Activated naive CD4-positive, alpha-beta T cell treated with anti-CD3 and anti-CD28 coated beads, Interleukin-2, amount 50 U/mL, for 24 hours (primary cell): ENCODE measurements around the gene ZNF775.

Source experiments
- H3K27ac Mint-ChIP-seq: one replicate; pipeline ENCODE4 v1.8.0; 2021; ENCODE audit warnings: mild to moderate bottlenecking, mixed read lengths
- H3K27me3 Mint-ChIP-seq: one replicate; pipeline ENCODE4 v1.8.0; 2021; ENCODE audit warnings: mixed read lengths
- H3K36me3 Mint-ChIP-seq: one replicate; pipeline ENCODE4 v1.8.0; 2021; ENCODE audit warnings: mixed read lengths
- H3K4me1 Mint-ChIP-seq: one replicate; pipeline ENCODE4 v1.8.0; 2021; ENCODE audit warnings: mixed read lengths
- H3K4me3 Mint-ChIP-seq: one replicate; pipeline ENCODE4 v1.8.0; 2021; ENCODE audit warnings: mild to moderate bottlenecking, mixed read lengths
- H3K9me3 Mint-ChIP-seq: one replicate; pipeline ENCODE4 v1.8.0; 2021; ENCODE audit warnings: mixed read lengths

ZNF775 gene

GRCh38 chr7:150378853-150379440, at the start of gene ZNF775:
Gene ZNF775 (plus strand): TSS chr7:150379330. CDS start chr7:150388471, 9,141 bp downstream.
- peaks cover 62% of the 10 kb centered on the region for H3K4me1 Mint-ChIP-seq
- H3K27me3 Mint-ChIP-seq, result no peaks in the 10 kb centered on the region
- peak within 1 kb of the TSS; percentile 95 for H3K4me3 Mint-ChIP-seq
- peaks cover 2% of the 10 kb centered on the region for H3K36me3 Mint-ChIP-seq
- H3K27ac Mint-ChIP-seq, result peak within 1 kb of the TSS; percentile 67
- no peaks in the 10 kb centered on the region for H3K9me3 Mint-ChIP-seq

- no peaks in the 10 kb centered on the region for H3K9me3 Mint-ChIP-seq
- no peak overlapping the region for H3K27ac Mint-ChIP-seq
- peaks cover 16% of the 10 kb centered on the region for H3K36me3 Mint-ChIP-seq
- H3K4me3 Mint-ChIP-seq, result no peak overlapping the region
- H3K27me3 Mint-ChIP-seq, result no peaks in the 10 kb centered on the region
- peaks cover 14% of the 10 kb centered on the region for H3K4me1 Mint-ChIP-seq
Observed at GRCh38 chr7:150329331-150330120, 49.6 kb upstream of the ZNF775 start.

- Mint-ChIP-seq H3K36me3 (peaks cover 12% of the 10 kb centered on the region), H3K27me3 (no peaks in the 10 kb centered on the region), H3K4me1 (peaks cover 6% of the 10 kb centered on the region), H3K9me3 (no peaks in the 10 kb centered on the region), H3K4me3 (no peak overlapping the region), H3K27ac (no peak overlapping the region)
Observed at GRCh38 chr7:150330211-150330885, 48.8 kb upstream of the ZNF775 start.

GRCh38 chr7:150332852-150333635, 46.1 kb upstream of the ZNF775 start:
- Mint-ChIP-seq H3K4me3 (no peak overlapping the region), H3K9me3 (no peaks in the 10 kb centered on the region), H3K36me3 (peaks cover 4% of the 10 kb centered on the region), H3K27me3 (no peaks in the 10 kb centered on the region), H3K27ac (no peak overlapping the region), H3K4me1 (no peaks in the 10 kb centered on the region)

- Mint-ChIP-seq H3K4me1 (no peaks in the 10 kb centered on the region), H3K36me3 (peaks cover 4% of the 10 kb centered on the region), H3K9me3 (no peaks in the 10 kb centered on the region), H3K27ac (no peak overlapping the region), H3K4me3 (no peak overlapping the region), H3K27me3 (no peaks in the 10 kb centered on the region)
Observed at GRCh38 chr7:150333659-150334058, 45.5 kb upstream of the ZNF775 start.

- no peaks in the 10 kb centered on the region for H3K27me3 Mint-ChIP-seq
- H3K27ac Mint-ChIP-seq, result no peak overlapping the region
- no peak overlapping the region for H3K4me3 Mint-ChIP-seq
- H3K4me1 Mint-ChIP-seq, result no peaks in the 10 kb centered on the region
- H3K9me3 Mint-ChIP-seq, result no peaks in the 10 kb centered on the region
- H3K36me3 Mint-ChIP-seq, result peaks cover 2% of the 10 kb centered on the region
Observed at GRCh38 chr7:150334108-150334507, 45.0 kb upstream of the ZNF775 start.

- Mint-ChIP-seq H3K27ac (no peak overlapping the region), H3K4me1 (peaks cover 5% of the 10 kb centered on the region), H3K4me3 (no peak overlapping the region), H3K9me3 (no peaks in the 10 kb centered on the region), H3K27me3 (peaks cover 3% of the 10 kb centered on the region), H3K36me3 (peaks cover 2% of the 10 kb centered on the region)
Observed at GRCh38 chr7:150335108-150335773, 43.9 kb upstream of the ZNF775 start.

- H3K4me3 Mint-ChIP-seq, result no peak overlapping the region
Observed at GRCh38 chr7:150335774-150336112, 43.4 kb upstream of the ZNF775 start.

GRCh38 chr7:150336746-150337145, 42.4 kb upstream of the ZNF775 start:
- peaks cover 6% of the 10 kb centered on the region for H3K27me3 Mint-ChIP-seq
- H3K4me1 Mint-ChIP-seq, result peaks cover 9% of the 10 kb centered on the region
- no peak overlapping the region for H3K4me3 Mint-ChIP-seq
- no peak overlapping the region for H3K27ac Mint-ChIP-seq
- H3K36me3 Mint-ChIP-seq, result peaks cover 2% of the 10 kb centered on the region
- no peaks in the 10 kb centered on the region for H3K9me3 Mint-ChIP-seq

More at GRCh38 chr7:150335774-150336112, 43.4 kb upstream of the ZNF775 start:
- no peaks in the 10 kb centered on the region for H3K9me3 Mint-ChIP-seq
- no peak overlapping the region for H3K27ac Mint-ChIP-seq
- peaks cover 3% of the 10 kb centered on the region for H3K27me3 Mint-ChIP-seq
- H3K36me3 Mint-ChIP-seq, result peaks cover 2% of the 10 kb centered on the region
- peaks cover 6% of the 10 kb centered on the region for H3K4me1 Mint-ChIP-seq

- no peak overlapping the region for H3K4me3 Mint-ChIP-seq
- no peak overlapping the region for H3K27ac Mint-ChIP-seq
- H3K36me3 Mint-ChIP-seq, result peaks cover 2% of the 10 kb centered on the region
- no peaks in the 10 kb centered on the region for H3K9me3 Mint-ChIP-seq
- peaks cover 12% of the 10 kb centered on the region for H3K4me1 Mint-ChIP-seq
- peaks cover 10% of the 10 kb centered on the region for H3K27me3 Mint-ChIP-seq
Observed at GRCh38 chr7:150337179-150337578, 42.0 kb upstream of the ZNF775 start.

- no peaks in the 10 kb centered on the region for H3K9me3 Mint-ChIP-seq
- H3K27me3 Mint-ChIP-seq, result peaks cover 13% of the 10 kb centered on the region
- H3K4me1 Mint-ChIP-seq, result peaks cover 13% of the 10 kb centered on the region
- no peak overlapping the region for H3K27ac Mint-ChIP-seq
- peaks cover 2% of the 10 kb centered on the region for H3K36me3 Mint-ChIP-seq
- H3K4me3 Mint-ChIP-seq, result no peak overlapping the region
Observed at GRCh38 chr7:150337659-150338081, 41.5 kb upstream of the ZNF775 start.

- no peak overlapping the region for H3K27ac Mint-ChIP-seq
- peaks cover 13% of the 10 kb centered on the region for H3K27me3 Mint-ChIP-seq
- H3K4me1 Mint-ChIP-seq, result peaks cover 13% of the 10 kb centered on the region
Observed at GRCh38 chr7:150338166-150338829, 40.8 kb upstream of the ZNF775 start.

GRCh38 chr7:150339409-150339809, 39.7 kb upstream of the ZNF775 start:
- Mint-ChIP-seq H3K36me3 (peaks cover 2% of the 10 kb centered on the region), H3K27me3 (peaks cover 17% of the 10 kb centered on the region), H3K27ac (no peak overlapping the region), H3K4me3 (no peak overlapping the region), H3K4me1 (peaks cover 13% of the 10 kb centered on the region), H3K9me3 (no peaks in the 10 kb centered on the region)

More at GRCh38 chr7:150338166-150338829, 40.8 kb upstream of the ZNF775 start:
- no peaks in the 10 kb centered on the region for H3K9me3 Mint-ChIP-seq
- no peak overlapping the region for H3K4me3 Mint-ChIP-seq
- H3K36me3 Mint-ChIP-seq, result peaks cover 2% of the 10 kb centered on the region

GRCh38 chr7:150340024-150340749, 38.9 kb upstream of the ZNF775 start:
- Mint-ChIP-seq H3K27ac (no peak overlapping the region), H3K36me3 (peaks cover 2% of the 10 kb centered on the region), H3K4me1 (peaks cover 13% of the 10 kb centered on the region), H3K9me3 (no peaks in the 10 kb centered on the region), H3K4me3 (no peak overlapping the region), H3K27me3 (peaks cover 17% of the 10 kb centered on the region)
